Suprapubic skin (tissue), 4 donors: ENCODE measurements around the gene GALE.

Experiments used
- CTCF ChIP-seq, 2 donors: fragments of 200-600 bp in 1 of 2; fragments of 450-650 bp in 1 of 2; sonication (generic) in 1 of 2; IDR thresholded peaks; one replicate each; pipeline ENCODE4 v1.5.1; 2016 to 2019; ENCODE audit warnings: antibody characterized with exemption in 2 of 2, mild to moderate bottlenecking in 1 of 2, moderate library complexity in 1 of 2
- EP300 ChIP-seq: sonication (generic); formaldehyde crosslinking; IDR thresholded peaks from one replicate; pipeline ENCODE4 v1.6.1; 2017; ENCODE audit warnings: antibody characterized with exemption
- POLR2A ChIP-seq, 2 donors: fragments of 450-650 bp; IDR thresholded peaks; one replicate each; pipeline ENCODE4 v1.6.1; 2017; ENCODE audit warnings: antibody characterized with exemption in 2 of 2, mild to moderate bottlenecking in 2 of 2, moderate library complexity in 2 of 2
- POLR2AphosphoS5 ChIP-seq, 3 donors: sonication (generic); formaldehyde crosslinking; IDR thresholded peaks; one replicate each; pipeline ENCODE4 v1.6.1; 2017; ENCODE audit warnings: antibody characterized with exemption in 3 of 3

- TF ChIP-seq POLR2AphosphoS5 (IDR thresholded peaks at IDR 0.05): no peak
- TF ChIP-seq CTCF (IDR thresholded peaks at IDR 0.05): no peak
- no peak for TF ChIP-seq EP300
- no peak for TF ChIP-seq POLR2A (IDR thresholded peaks at IDR 0.05)
Observed at GRCh38 chr1:23787701-23788100, 12.9 kb downstream of the GALE start.
